Breast epithelium (tissue), 4 donors: ENCODE measurements around the gene AGXT2. TPM values are rescaled to one million over a fixed set of nuclear protein-coding genes. Genes with fewer than 3 reads are reported as not detected.

Source experiments
- DNase-seq, 2 donors: peaks; one replicate each; pipeline ENCODE4 v3.0.0-alpha.2; 2019; ENCODE audit warnings: low spot score in 2 of 2
- H3K27ac ChIP-seq, 2 donors: fragments of 200-600 bp; sonication (generic) in 1 of 2; one replicate each; pipeline ENCODE4 v1.5.1; 2016 to 2019; ENCODE audit warnings: mild to moderate bottlenecking in 1 of 2
- H3K27me3 ChIP-seq, 2 donors: fragments of 200-600 bp; sonication (generic) in 1 of 2; one replicate each; pipeline versions ENCODE4 v1.5.1 to v1.6.0; 2017 to 2019; ENCODE audit warnings: control low read depth in 1 of 2, mild to moderate bottlenecking in 1 of 2
- H3K36me3 ChIP-seq: fragments of 200-600 bp; one replicate; pipeline ENCODE4 v1.5.1; 2019
- H3K4me1 ChIP-seq, 2 donors: fragments of 200-600 bp; sonication (generic); one replicate each; pipeline ENCODE4 v1.5.1; 2016 to 2019; ENCODE audit warnings: control low read depth in 1 of 2
- H3K4me3 ChIP-seq, 3 donors: fragments of 200-600 bp; sonication (generic); 1 replicate in 2 of 3; 2 replicates in 1 of 3; pipeline ENCODE4 v1.5.1; 2016 to 2019; ENCODE audit warnings: mild to moderate bottlenecking in 3 of 3, moderate library complexity in 2 of 3
- H3K9me3 ChIP-seq, 2 donors: fragments of 200-600 bp; sonication (generic) in 1 of 2; one replicate each; pipeline ENCODE4 v1.5.1; 2016 to 2019; ENCODE audit warnings: control low read depth in 1 of 2
- POLR2A ChIP-seq: fragments of 450-650 bp; IDR thresholded peaks from one replicate; pipeline ENCODE4 v1.6.1; 2016; ENCODE audit warnings: antibody characterized with exemption, mild to moderate bottlenecking, moderate library complexity
- POLR2AphosphoS5 ChIP-seq, 3 donors: sonication (generic); formaldehyde crosslinking; IDR thresholded peaks; one replicate each; pipeline ENCODE4 v1.6.1; 2017; ENCODE audit warnings: antibody characterized with exemption in 3 of 3
- intact Hi-C: fragments of 100-400 bp; cut with DNase I; formaldehyde crosslinking; loops from one replicate; pipeline ENCODE4 v1.15.1; 2023; ENCODE audit warnings: low total_unique reads
- total RNA-seq, 3 donors: library from RNA; depleted of rRNA; stranded (reverse); fragments of >200 nt; gene quantifications; one replicate each; pipeline ENCODE4 v1.1.0, GENCODE V29; 2016
- TF ChIP-seq, protein P1 (sequence below), 3 donors: fragments of 450-650 bp; IDR thresholded peaks; one replicate each; pipeline ENCODE4 v1.5.1; 2016 to 2017; ENCODE audit warnings: antibody characterized with exemption in 3 of 3, mild to moderate bottlenecking in 3 of 3, moderate library complexity in 3 of 3

The AGXT2 gene
- total RNA-seq, 3 donors from 2014 or later = not detected

DNA sequence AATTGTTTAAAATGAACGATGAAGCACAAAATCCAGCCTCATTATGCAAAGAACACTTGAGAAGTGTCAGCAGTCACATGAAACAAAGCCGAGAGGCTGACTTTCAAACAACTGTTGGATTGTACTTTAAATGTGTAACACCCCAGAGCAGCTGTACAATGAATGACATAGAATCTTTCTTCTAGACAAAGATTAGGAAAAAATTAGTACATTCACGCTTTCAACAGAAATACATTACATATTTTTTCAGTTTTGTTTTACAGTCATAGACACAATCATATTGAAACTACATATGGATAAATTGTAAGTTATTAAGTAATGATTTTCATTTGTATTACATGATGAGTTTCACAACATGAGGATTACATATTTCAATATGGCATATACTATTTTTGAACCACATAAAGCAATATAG, 10.6 kb upstream of the AGXT2 start:
- no peak overlapping the region for H3K4me3 ChIP-seq
- no peak for TF ChIP-seq POLR2A
- TF ChIP-seq POLR2AphosphoS5 (IDR thresholded peaks at IDR 0.05) = no peak
- TF ChIP-seq, protein P1, sequence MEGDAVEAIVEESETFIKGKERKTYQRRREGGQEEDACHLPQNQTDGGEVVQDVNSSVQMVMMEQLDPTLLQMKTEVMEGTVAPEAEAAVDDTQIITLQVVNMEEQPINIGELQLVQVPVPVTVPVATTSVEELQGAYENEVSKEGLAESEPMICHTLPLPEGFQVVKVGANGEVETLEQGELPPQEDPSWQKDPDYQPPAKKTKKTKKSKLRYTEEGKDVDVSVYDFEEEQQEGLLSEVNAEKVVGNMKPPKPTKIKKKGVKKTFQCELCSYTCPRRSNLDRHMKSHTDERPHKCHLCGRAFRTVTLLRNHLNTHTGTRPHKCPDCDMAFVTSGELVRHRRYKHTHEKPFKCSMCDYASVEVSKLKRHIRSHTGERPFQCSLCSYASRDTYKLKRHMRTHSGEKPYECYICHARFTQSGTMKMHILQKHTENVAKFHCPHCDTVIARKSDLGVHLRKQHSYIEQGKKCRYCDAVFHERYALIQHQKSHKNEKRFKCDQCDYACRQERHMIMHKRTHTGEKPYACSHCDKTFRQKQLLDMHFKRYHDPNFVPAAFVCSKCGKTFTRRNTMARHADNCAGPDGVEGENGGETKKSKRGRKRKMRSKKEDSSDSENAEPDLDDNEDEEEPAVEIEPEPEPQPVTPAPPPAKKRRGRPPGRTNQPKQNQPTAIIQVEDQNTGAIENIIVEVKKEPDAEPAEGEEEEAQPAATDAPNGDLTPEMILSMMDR (IDR thresholded peaks at IDR 0.05) = no peak
- H3K36me3 ChIP-seq = no peaks in the 10 kb centered on the region
- no peaks in the 10 kb centered on the region for H3K9me3 ChIP-seq
- H3K27me3 ChIP-seq = no peaks in the 10 kb centered on the region
- H3K27ac ChIP-seq = no peak overlapping the region
- intact Hi-C loops = no loop called here
- no peaks in the 10 kb centered on the region for H3K4me1 ChIP-seq
- no peak for DNase-seq

DNA sequence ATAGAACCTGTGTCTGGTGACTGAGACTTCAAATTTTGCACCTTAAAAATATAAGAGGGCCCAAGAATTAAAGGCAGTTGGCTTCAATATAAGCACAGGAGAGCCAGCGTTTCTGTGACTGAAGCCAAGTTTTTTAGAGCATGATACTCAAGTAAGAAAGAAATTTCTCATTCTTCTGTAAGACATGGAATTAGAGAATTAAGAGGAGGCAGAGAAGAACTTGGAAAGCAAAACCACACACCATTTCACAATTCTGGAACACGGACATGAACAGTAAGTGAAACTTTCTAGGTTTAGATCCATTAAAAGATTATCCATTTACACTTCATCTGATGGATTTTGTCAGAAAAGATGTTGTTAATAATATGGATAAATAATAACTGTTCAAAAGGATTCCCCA, 8.9 kb upstream of the AGXT2 start:
- H3K4me3 ChIP-seq = no peak overlapping the region
- no peaks in the 10 kb centered on the region for H3K36me3 ChIP-seq
- DNase-seq = no peak
- no peaks in the 10 kb centered on the region for H3K9me3 ChIP-seq
- TF ChIP-seq, protein P1 (IDR thresholded peaks at IDR 0.05) = no peak
- no peak for TF ChIP-seq POLR2A
- TF ChIP-seq POLR2AphosphoS5 (IDR thresholded peaks at IDR 0.05) = no peak
- H3K4me1 ChIP-seq = no peaks in the 10 kb centered on the region
- no peaks in the 10 kb centered on the region for H3K27me3 ChIP-seq
- H3K27ac ChIP-seq = no peak overlapping the region
- intact Hi-C loops = no loop called here

DNA sequence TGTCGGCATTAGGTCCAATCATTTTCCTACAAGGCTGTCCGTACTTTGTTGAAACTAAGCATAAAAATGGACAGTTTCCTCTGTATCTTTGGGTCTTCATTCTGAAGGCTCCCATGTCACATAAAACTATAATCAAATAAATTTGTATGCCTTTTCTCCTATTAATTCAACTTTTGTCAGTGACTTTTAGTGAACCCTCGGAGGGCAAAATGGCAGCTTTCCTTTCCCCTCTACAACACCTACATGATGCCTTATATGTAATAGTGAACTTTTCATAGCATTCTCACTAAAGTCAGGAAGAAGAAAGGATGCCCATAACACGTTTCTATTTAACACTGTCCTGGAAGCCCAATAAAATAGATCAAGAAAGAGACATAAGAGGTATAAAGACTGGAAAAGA, 5.1 kb upstream of the AGXT2 start:
- TF ChIP-seq, protein P1 (IDR thresholded peaks at IDR 0.05) = no peak
- TF ChIP-seq POLR2A (no peak), POLR2AphosphoS5 (IDR thresholded peaks at IDR 0.05) (no peak)
- H3K4me1 ChIP-seq = no peaks in the 10 kb centered on the region
- no peaks in the 10 kb centered on the region for H3K9me3 ChIP-seq
- no peaks in the 10 kb centered on the region for H3K36me3 ChIP-seq
- intact Hi-C loops = no loop called here
- no peak overlapping the region for H3K4me3 ChIP-seq
- H3K27me3 ChIP-seq = no peaks in the 10 kb centered on the region
- DNase-seq = no peak
- no peak overlapping the region for H3K27ac ChIP-seq

DNA sequence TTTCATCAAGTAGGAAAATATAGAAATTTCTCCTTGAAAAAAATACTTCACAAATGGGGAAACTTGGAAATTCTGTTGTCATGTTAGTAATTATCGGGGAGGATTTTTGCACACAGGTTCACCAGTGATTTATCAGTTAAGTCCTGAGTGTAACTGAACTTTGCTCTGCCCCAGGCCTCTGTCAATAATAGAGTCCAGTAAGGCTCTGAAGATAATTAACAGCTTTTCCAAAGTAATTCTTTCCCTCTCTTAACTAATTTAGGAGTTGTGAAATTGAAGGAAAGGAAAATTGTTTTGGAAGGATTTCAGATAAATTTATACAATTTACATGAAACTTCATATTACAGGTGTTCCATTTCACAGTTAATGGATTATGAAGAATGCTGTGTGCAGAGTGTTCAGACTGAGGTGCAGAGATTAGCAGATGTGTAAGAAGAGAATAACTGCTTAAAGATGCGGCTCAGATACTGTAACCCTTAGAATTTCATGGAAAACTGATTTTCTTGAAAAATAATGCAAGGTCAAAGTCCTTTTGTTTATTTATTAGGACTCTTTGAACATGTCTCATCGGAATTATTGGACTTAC, 2.9 kb upstream of the AGXT2 start:
- Histone ChIP-seq H3K4me1 (no peaks in the 10 kb centered on the region), H3K27ac (no peak overlapping the region), H3K36me3 (no peaks in the 10 kb centered on the region), H3K4me3 (no peak overlapping the region), H3K9me3 (no peaks in the 10 kb centered on the region), H3K27me3 (no peaks in the 10 kb centered on the region)
- TF ChIP-seq, protein P1 (IDR thresholded peaks at IDR 0.05) = no peak
- TF ChIP-seq POLR2AphosphoS5 (IDR thresholded peaks at IDR 0.05) (no peak), POLR2A (no peak)
- no peak for DNase-seq
- intact Hi-C loops = no loop called here

DNA sequence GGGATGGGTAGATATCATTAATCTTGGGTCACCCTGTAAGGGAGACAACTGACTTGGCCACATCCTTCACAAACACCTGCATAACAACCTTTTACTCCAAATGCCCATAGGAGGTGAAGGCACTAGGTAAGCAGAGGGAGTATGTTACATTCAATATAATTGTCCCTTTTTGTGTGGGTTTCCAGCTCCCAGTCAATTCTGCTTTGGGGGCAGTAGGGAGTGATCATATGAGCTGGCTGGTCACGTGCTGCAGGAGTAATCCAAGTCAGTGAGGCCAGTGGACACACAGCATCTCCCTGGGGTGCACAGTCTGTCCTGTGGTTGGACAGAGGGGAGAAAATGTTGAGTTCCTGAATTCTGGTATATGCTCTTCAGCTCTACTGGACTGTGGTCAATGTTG, 1.2 kb upstream of the AGXT2 start:
- Histone ChIP-seq H3K27me3 (no peaks in the 10 kb centered on the region), H3K4me1 (no peaks in the 10 kb centered on the region), H3K36me3 (no peaks in the 10 kb centered on the region), H3K4me3 (no peak overlapping the region), H3K9me3 (no peaks in the 10 kb centered on the region), H3K27ac (no peak overlapping the region)
- intact Hi-C loops = no loop called here
- no peak for TF ChIP-seq POLR2A
- TF ChIP-seq POLR2AphosphoS5 (IDR thresholded peaks at IDR 0.05) = no peak
- TF ChIP-seq, protein P1 (IDR thresholded peaks at IDR 0.05) = no peak
- DNase-seq = no peak
